WTC11 (cell line): ENCODE measurements around the gene ACOX3. TPM values are rescaled to one million over a fixed set of nuclear protein-coding genes. Genes with fewer than 3 reads are reported as not detected.
A peak's percentile ranks its signal among the peaks of the same experiment; 100 is the strongest.

Experiments used
- ATAC-seq: fragments of 200-7000 bp; cut with Tn5 transposase; 2 replicates; pipeline ENCODE4 v1.10.0; 2021; ENCODE audit warnings: mild to moderate bottlenecking, moderate library complexity
- CTCF ChIA-PET: fragments of 300-600 bp; sonication (Branson Sonifier 250); formaldehyde crosslinking; loops from one replicate; lab custom pipeline; 2021; ENCODE audit warnings: antibody characterized with exemption; lab: Charles Lee
- POLR2A ChIA-PET: fragments of 350-600 bp; sonication (Branson Sonifier 250); formaldehyde crosslinking; loops from one replicate; lab custom pipeline; 2021; ENCODE audit warnings: antibody characterized with exemption; lab: Charles Lee
- DNase-seq: peaks from one replicate; pipeline ENCODE4 v3.0.0; 2021; ENCODE audit warnings: low spot score
- H3K27ac Mint-ChIP-seq: 2 replicates; pipeline ENCODE4 v1.8.0; 2021; ENCODE audit warnings: mixed read lengths
- H3K27me3 Mint-ChIP-seq: 2 replicates; pipeline ENCODE4 v1.8.0; 2021; ENCODE audit warnings: low read depth, mild to moderate bottlenecking, moderate library complexity, mixed read lengths
- H3K36me3 Mint-ChIP-seq: 2 replicates; pipeline ENCODE4 v1.8.0; 2021; ENCODE audit warnings: mixed read lengths
- H3K4me1 Mint-ChIP-seq: 2 replicates; pipeline ENCODE4 v1.8.0; 2022; ENCODE audit warnings: mixed read lengths
- H3K4me3 Mint-ChIP-seq: 2 replicates; pipeline ENCODE4 v1.8.0; 2021; ENCODE audit warnings: mild to moderate bottlenecking, moderate library complexity, mixed read lengths
- H3K9me3 Mint-ChIP-seq: 2 replicates; pipeline ENCODE4 v1.8.0; 2021; ENCODE audit warnings: mixed read lengths
- ELF4 ChIP-seq: sonication (generic); formaldehyde crosslinking; IDR thresholded peaks from 2 replicates; pipeline ENCODE4 v1.8.1; 2022; ENCODE audit warnings: low read depth, mild to moderate bottlenecking, moderate library complexity, missing genetic modification reagents
- GRHL2 ChIP-seq: fragments of 250-450 bp; sonication (Bioruptor Pico); IDR thresholded peaks from 2 replicates; pipeline ENCODE4 v1.8.0; 2022; ENCODE audit warnings: mild to moderate bottlenecking, moderate library complexity; ENCODE audit not compliant: insufficient replicate concordance, severe bottlenecking
- MYBL2 ChIP-seq: sonication (generic); formaldehyde crosslinking; IDR thresholded peaks from 2 replicates; pipeline ENCODE4 v1.8.1; 2023; ENCODE audit warnings: mild to moderate bottlenecking, moderate library complexity, missing genetic modification reagents
- NFE2L1 ChIP-seq: sonication (generic); formaldehyde crosslinking; IDR thresholded peaks from 2 replicates; pipeline ENCODE4 v1.8.1; 2023; ENCODE audit warnings: missing genetic modification reagents
- OVOL2 ChIP-seq: fragments of 250-450 bp; sonication (Bioruptor Pico); IDR thresholded peaks from 2 replicates; pipeline ENCODE4 v1.9.0; 2021; ENCODE audit warnings: mild to moderate bottlenecking, borderline replicate concordance
- SP1 ChIP-seq: sonication (generic); formaldehyde crosslinking; conservative IDR thresholded peaks from 2 replicates; pipeline ENCODE4 v1.8.1; 2022; ENCODE audit warnings: missing genetic modification reagents
- TEAD4 ChIP-seq: sonication (generic); formaldehyde crosslinking; IDR thresholded peaks from 2 replicates; pipeline ENCODE4 v1.8.0; 2022; ENCODE audit warnings: mild to moderate bottlenecking, missing genetic modification reagents
- USF1 ChIP-seq: sonication (generic); formaldehyde crosslinking; IDR thresholded peaks from 2 replicates; pipeline ENCODE4 v1.8.0; 2022; ENCODE audit warnings: mild to moderate bottlenecking, missing genetic modification reagents
- ZNF219 ChIP-seq: sonication (generic); formaldehyde crosslinking; IDR thresholded peaks from 2 replicates; pipeline ENCODE4 v1.8.0; 2023; ENCODE audit warnings: missing genetic modification reagents, mild to moderate bottlenecking, borderline replicate concordance
- ZNF281 ChIP-seq: sonication (generic); formaldehyde crosslinking; IDR thresholded peaks from 2 replicates; pipeline ENCODE4 v1.8.0; 2023; ENCODE audit warnings: mild to moderate bottlenecking, missing genetic modification reagents
- ZNF425 ChIP-seq: fragments of 250-450 bp; sonication (Bioruptor Pico); conservative IDR thresholded peaks from 2 replicates; pipeline ENCODE4 v1.9.0; 2021; ENCODE audit warnings: mild to moderate bottlenecking
- ZNF532 ChIP-seq: fragments of 250-450 bp; sonication (Bioruptor Pico); IDR thresholded peaks from 2 replicates; pipeline ENCODE4 v1.9.0; 2021; ENCODE audit warnings: mild to moderate bottlenecking, borderline replicate concordance
- total RNA-seq: library from RNA; stranded (reverse); gene quantifications from 3 replicates; pipeline ENCODE4 v1.2.3, GENCODE V29; 2021

The ACOX3 gene
- total RNA-seq, 1 experiment from 2014 or later, result 10.7 TPM

GRCh38 chr4:8385106-8385505, 55.4 kb downstream of the ACOX3 start:
- no peaks in the 10 kb centered on the region for H3K36me3 Mint-ChIP-seq
- H3K27me3 Mint-ChIP-seq, result no peaks in the 10 kb centered on the region
- H3K27ac Mint-ChIP-seq, result peak overlapping the region; percentile 19; the same call in 1 of the 2 replicates
- TF ChIP-seq TEAD4 (no peak), ELF4 (CRISPR knock-in tag) (no peak), ZNF532 (CRISPR knock-in tag) (no peak), SP1 (no peak), GRHL2 (CRISPR knock-in tag) (no peak)
- H3K4me3 Mint-ChIP-seq, result no peak overlapping the region
- no peaks in the 10 kb centered on the region for H3K9me3 Mint-ChIP-seq
- ChIA-PET POLR2A (no interaction called here), CTCF (interaction anchor here (0.8 kb wide), 1 partner anchor 143 kb away, joined by 3 read pairs; no protein-coding TSS in a partner anchor)
- H3K4me1 Mint-ChIP-seq, result no peaks in the 10 kb centered on the region; the same call in 1 of the 2 replicates
- ATAC-seq, result no peak
- no peak for DNase-seq

- no peaks in the 10 kb centered on the region for H3K9me3 Mint-ChIP-seq
- no peak overlapping the region for H3K27ac Mint-ChIP-seq
- H3K4me3 Mint-ChIP-seq, result no peak overlapping the region
- H3K27me3 Mint-ChIP-seq, result no peaks in the 10 kb centered on the region
- POLR2A ChIA-PET, result no interaction called here
- ATAC-seq, result no peak
- no peak for DNase-seq
- no peaks in the 10 kb centered on the region; the same call in 1 of the 2 replicates for H3K4me1 Mint-ChIP-seq
- TF ChIP-seq OVOL2 (no peak), USF1 (no peak), TEAD4 (no peak), ZNF425 (CRISPR knock-in tag) (no peak), ZNF281 (no peak), NFE2L1 (CRISPR knock-in tag) (no peak), MYBL2 (CRISPR knock-in tag) (no peak), ZNF219 (CRISPR knock-in tag) (no peak)
- CTCF ChIA-PET, result no interaction called here
- no peaks in the 10 kb centered on the region for H3K36me3 Mint-ChIP-seq
Observed at GRCh38 chr4:8384397-8385060, 56.0 kb downstream of the ACOX3 start.
